ENCODE data around the gene ASNSD1.

The ASNSD1 gene

GRCh38 chr2:189661148-189661956 is at the start of gene ASNSD1:
Gene ASNSD1 (plus strand): TSS chr2:189661459. CDS start chr2:189666133, 4,674 bp downstream.
- DNase-seq, result peak; percentile 99

GRCh38 chr2:189613077-189613636 is 48.1 kb upstream of the ASNSD1 start:
- DNase-seq, result no peak

GRCh38 chr2:189613650-189614420 is 47.4 kb upstream of the ASNSD1 start:
- DNase-seq, result no peak

GRCh38 chr2:189614585-189614984 is 46.7 kb upstream of the ASNSD1 start:
- no peak for DNase-seq

GRCh38 chr2:189618197-189618596 is 43.1 kb upstream of the ASNSD1 start:
- DNase-seq, result no peak

- DNase-seq, result no peak
Measured at GRCh38 chr2:189621781-189622180, 39.5 kb upstream of the ASNSD1 start.

- no peak for DNase-seq
Measured at GRCh38 chr2:189623049-189623448, 38.2 kb upstream of the ASNSD1 start.

- no peak for DNase-seq
Measured at GRCh38 chr2:189624648-189625355, 36.5 kb upstream of the ASNSD1 start.

GRCh38 chr2:189625636-189626035 is 35.6 kb upstream of the ASNSD1 start:
- no peak for DNase-seq

GRCh38 chr2:189627789-189628188 is 33.5 kb upstream of the ASNSD1 start:
- DNase-seq, result no peak

- no peak for DNase-seq
Measured at GRCh38 chr2:189628817-189629530, 32.3 kb upstream of the ASNSD1 start.

- DNase-seq, result no peak
Measured at GRCh38 chr2:189629531-189630453, 31.5 kb upstream of the ASNSD1 start.

GRCh38 chr2:189631849-189632248 is 29.4 kb upstream of the ASNSD1 start:
- no peak for DNase-seq

- no peak for DNase-seq
Measured at GRCh38 chr2:189633392-189633811, 27.9 kb upstream of the ASNSD1 start.

- DNase-seq, result no peak
Measured at GRCh38 chr2:189635353-189635752, 25.9 kb upstream of the ASNSD1 start.

- DNase-seq, result no peak
Measured at GRCh38 chr2:189638301-189639006, 22.8 kb upstream of the ASNSD1 start.

GRCh38 chr2:189639007-189639609 is 22.2 kb upstream of the ASNSD1 start:
- no peak for DNase-seq

- DNase-seq, result no peak
Measured at GRCh38 chr2:189641002-189641401, 20.3 kb upstream of the ASNSD1 start.

GRCh38 chr2:189641590-189641989 is 19.7 kb upstream of the ASNSD1 start:
- no peak for DNase-seq

GRCh38 chr2:189646521-189646920 is 14.7 kb upstream of the ASNSD1 start:
- DNase-seq, result no peak

Measured in midbrain (tissue), 1 donor.